ENCODE measurements around the gene C6orf47.

DNA sequence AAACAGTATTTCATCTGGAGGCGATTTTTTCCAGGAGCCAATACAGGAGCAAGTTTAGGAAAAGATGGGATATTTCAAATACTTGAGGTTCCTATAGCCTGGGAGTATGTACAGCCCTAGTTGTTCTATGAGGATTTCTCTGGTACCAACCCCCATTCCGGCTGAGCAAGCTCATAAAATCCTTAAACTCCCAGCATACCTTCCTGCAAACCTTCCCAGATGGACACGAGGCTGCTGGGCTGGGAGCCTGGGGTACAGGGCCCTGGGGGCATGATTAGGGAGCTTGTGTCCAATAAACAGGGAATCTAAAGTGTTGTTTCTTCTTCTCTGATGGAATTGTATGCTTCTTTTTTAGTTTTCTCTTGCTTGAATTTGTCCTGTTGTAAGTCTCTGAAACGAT, 38.6 kb downstream of the C6orf47 start:
- TF ChIP-seq, protein P1, sequence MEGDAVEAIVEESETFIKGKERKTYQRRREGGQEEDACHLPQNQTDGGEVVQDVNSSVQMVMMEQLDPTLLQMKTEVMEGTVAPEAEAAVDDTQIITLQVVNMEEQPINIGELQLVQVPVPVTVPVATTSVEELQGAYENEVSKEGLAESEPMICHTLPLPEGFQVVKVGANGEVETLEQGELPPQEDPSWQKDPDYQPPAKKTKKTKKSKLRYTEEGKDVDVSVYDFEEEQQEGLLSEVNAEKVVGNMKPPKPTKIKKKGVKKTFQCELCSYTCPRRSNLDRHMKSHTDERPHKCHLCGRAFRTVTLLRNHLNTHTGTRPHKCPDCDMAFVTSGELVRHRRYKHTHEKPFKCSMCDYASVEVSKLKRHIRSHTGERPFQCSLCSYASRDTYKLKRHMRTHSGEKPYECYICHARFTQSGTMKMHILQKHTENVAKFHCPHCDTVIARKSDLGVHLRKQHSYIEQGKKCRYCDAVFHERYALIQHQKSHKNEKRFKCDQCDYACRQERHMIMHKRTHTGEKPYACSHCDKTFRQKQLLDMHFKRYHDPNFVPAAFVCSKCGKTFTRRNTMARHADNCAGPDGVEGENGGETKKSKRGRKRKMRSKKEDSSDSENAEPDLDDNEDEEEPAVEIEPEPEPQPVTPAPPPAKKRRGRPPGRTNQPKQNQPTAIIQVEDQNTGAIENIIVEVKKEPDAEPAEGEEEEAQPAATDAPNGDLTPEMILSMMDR (IDR thresholded peaks at IDR 0.05), result no peak
- no peak for TF ChIP-seq TCF7L2 (IDR thresholded peaks at IDR 0.05; ENCODE audit: low read depth, low read length)
- TF ChIP-seq, protein P2, sequence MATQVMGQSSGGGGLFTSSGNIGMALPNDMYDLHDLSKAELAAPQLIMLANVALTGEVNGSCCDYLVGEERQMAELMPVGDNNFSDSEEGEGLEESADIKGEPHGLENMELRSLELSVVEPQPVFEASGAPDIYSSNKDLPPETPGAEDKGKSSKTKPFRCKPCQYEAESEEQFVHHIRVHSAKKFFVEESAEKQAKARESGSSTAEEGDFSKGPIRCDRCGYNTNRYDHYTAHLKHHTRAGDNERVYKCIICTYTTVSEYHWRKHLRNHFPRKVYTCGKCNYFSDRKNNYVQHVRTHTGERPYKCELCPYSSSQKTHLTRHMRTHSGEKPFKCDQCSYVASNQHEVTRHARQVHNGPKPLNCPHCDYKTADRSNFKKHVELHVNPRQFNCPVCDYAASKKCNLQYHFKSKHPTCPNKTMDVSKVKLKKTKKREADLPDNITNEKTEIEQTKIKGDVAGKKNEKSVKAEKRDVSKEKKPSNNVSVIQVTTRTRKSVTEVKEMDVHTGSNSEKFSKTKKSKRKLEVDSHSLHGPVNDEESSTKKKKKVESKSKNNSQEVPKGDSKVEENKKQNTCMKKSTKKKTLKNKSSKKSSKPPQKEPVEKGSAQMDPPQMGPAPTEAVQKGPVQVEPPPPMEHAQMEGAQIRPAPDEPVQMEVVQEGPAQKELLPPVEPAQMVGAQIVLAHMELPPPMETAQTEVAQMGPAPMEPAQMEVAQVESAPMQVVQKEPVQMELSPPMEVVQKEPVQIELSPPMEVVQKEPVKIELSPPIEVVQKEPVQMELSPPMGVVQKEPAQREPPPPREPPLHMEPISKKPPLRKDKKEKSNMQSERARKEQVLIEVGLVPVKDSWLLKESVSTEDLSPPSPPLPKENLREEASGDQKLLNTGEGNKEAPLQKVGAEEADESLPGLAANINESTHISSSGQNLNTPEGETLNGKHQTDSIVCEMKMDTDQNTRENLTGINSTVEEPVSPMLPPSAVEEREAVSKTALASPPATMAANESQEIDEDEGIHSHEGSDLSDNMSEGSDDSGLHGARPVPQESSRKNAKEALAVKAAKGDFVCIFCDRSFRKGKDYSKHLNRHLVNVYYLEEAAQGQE (IDR thresholded peaks at IDR 0.05; ENCODE audit: insufficient read depth in 1 of 2, low read depth in 2 of 2, low read length in 1 of 2), result no peak
- no peak for TF ChIP-seq POLR2AphosphoS5 (IDR thresholded peaks at IDR 0.05; ENCODE audit: low read depth, low read length)
- TF ChIP-seq SIN3A (IDR thresholded peaks at IDR 0.05; ENCODE audit: borderline replicate concordance, insufficient read depth, low read depth, low read length), result no peak

Measured in Panc1 (cell line).